Neural progenitor cell (in vitro differentiated cells): Measurements from ENCODE around the gene NUDT3.

Experiments used
- CTCF ChIP-seq: fragments of 200-600 bp; sonication (generic); IDR thresholded peaks from 2 replicates; pipeline ENCODE4 v1.5.1; 2017; ENCODE audit warnings: antibody characterized with exemption, mild to moderate bottlenecking
- EZH2 ChIP-seq: fragments of 200-600 bp; sonication (generic); IDR thresholded peaks from 2 replicates; pipeline ENCODE4 v1.6.1; 2017; ENCODE audit warnings: antibody characterized with exemption, mild to moderate bottlenecking, moderate library complexity
- EZH2phosphoT487 ChIP-seq: fragments of 200-600 bp; sonication (generic); IDR thresholded peaks from 2 replicates; pipeline ENCODE4 v1.6.1; 2017; ENCODE audit warnings: antibody characterized with exemption

DNA sequence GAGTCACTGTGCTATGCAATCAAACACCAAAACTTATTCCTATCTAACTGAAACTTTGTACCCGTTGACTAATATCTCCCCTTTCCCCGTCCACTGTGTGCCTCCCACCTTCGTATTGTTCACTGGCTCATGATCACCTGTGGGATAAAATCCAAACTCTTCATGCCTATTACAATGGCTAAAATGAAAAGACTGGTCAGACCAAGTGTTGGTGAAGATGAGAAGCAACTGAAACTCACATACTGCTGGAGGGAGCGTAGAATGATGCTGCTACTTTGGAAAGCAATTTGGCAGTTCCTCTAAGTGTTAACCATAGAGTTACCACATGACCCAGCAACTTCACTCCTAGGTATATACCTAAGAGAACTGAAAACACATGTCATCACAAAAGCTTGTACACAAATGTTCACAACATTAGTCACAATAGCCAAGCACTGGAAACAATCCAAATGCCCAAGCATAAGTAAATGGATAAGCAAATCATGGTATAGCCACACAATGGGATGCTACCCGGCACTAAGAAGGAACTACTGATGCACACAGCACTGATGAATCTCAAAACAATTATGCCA, 20.3 kb upstream of the NUDT3 start:
- TF ChIP-seq EZH2 = no peak
- no peak for TF ChIP-seq CTCF
- TF ChIP-seq EZH2phosphoT487 = no peak
